ENCODE data around the gene CSNK1G1.
A peak's percentile ranks its signal among the peaks of the same experiment; 100 is the strongest.

Gene CSNK1G1

DNA sequence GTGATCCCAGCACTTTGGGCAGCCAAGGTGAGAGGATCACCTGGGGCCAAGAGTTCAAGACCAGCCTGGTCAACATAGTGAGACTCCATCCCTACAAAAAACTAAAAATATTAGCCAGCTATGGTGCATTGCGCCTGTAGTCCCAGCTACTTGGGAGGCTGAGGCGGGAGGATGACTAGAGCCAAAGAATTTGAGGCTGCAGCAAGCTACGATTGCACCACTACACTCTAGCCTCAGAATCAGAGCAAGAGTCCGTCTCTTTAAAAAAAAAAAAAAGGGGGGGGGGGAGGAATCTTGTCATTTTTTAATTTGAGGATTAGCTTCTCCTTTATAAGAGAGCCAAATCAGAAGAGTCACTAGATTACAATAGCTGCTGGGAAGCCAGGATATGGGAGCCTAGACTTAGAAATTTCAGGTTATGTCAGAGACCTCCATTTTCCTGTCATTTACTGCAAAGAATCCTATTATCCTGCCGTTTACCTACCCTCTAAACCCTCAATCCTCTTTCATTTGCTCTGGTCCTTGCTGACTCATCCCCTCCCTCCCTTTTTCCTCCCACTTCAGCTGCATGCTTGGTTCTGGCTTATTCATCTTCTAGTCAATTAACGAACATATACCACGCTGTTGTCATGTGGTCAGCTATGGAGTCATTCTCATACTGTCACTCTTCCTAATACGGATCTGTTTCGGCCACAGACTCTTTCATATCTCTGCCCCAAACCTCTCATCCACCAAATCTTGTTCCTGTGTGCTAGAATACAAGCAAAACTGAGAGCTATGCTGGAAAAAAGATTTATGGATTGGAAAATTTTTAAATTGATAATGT lies 109.4 kb downstream of the CSNK1G1 start:
- peak; percentile 90 for DNase-seq (ENCODE audit: low read depth)
- TF ChIP-seq, protein P1, sequence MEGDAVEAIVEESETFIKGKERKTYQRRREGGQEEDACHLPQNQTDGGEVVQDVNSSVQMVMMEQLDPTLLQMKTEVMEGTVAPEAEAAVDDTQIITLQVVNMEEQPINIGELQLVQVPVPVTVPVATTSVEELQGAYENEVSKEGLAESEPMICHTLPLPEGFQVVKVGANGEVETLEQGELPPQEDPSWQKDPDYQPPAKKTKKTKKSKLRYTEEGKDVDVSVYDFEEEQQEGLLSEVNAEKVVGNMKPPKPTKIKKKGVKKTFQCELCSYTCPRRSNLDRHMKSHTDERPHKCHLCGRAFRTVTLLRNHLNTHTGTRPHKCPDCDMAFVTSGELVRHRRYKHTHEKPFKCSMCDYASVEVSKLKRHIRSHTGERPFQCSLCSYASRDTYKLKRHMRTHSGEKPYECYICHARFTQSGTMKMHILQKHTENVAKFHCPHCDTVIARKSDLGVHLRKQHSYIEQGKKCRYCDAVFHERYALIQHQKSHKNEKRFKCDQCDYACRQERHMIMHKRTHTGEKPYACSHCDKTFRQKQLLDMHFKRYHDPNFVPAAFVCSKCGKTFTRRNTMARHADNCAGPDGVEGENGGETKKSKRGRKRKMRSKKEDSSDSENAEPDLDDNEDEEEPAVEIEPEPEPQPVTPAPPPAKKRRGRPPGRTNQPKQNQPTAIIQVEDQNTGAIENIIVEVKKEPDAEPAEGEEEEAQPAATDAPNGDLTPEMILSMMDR (conservative IDR thresholded peaks at IDR 0.05; ENCODE audit: low read depth, low read length), result no peak
- H3K4me3 ChIP-seq (ENCODE audit: low read depth, low read length), result peak overlapping the region; percentile 29

DNA sequence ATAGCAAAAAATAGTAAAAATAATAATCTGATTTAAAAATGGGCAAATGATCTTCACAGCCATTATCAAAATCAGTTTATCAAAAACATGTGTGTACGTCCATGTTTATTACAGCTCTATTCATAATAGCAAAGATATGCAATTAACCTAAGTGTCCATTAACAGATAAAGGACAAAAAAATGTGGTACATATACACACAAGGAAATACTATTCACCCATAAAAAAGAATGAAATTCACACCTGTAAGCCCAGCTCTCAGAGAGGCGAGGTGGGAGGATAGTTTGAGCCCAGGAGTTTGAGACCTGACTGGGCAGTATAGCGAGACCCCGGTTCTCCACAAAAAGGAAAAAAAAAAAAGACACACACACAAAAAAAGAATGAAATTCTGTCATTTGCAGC lies 110.6 kb downstream of the CSNK1G1 start:
- TF ChIP-seq, protein P1 (conservative IDR thresholded peaks at IDR 0.05; ENCODE audit: low read depth, low read length), result no peak
- H3K4me3 ChIP-seq (ENCODE audit: low read depth, low read length), result no peak overlapping the region
- DNase-seq (ENCODE audit: low read depth), result no peak

DNA sequence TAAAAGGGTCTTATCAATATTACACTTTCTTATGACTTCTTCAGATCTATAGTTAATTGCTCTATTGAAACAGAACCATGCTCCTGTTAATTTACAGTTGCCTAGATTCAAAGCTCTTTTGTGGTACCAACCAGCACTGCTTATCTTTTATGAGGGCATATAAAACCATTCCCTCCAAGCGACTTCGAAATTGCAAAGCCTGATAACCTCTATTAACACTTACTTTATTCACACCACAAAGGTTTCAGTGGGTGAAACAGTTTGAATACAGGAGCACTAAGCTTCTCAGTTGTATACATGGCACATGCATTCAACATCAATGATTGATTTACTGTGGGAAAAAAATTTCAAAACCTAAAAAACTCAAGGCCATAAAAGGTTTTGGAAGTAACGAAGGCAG lies 118.3 kb downstream of the CSNK1G1 start:
- TF ChIP-seq, protein P1 (conservative IDR thresholded peaks at IDR 0.05; ENCODE audit: low read depth, low read length), result no peak
- no peak for DNase-seq (ENCODE audit: low read depth)
- H3K4me3 ChIP-seq (ENCODE audit: low read depth, low read length), result no peak overlapping the region

DNA sequence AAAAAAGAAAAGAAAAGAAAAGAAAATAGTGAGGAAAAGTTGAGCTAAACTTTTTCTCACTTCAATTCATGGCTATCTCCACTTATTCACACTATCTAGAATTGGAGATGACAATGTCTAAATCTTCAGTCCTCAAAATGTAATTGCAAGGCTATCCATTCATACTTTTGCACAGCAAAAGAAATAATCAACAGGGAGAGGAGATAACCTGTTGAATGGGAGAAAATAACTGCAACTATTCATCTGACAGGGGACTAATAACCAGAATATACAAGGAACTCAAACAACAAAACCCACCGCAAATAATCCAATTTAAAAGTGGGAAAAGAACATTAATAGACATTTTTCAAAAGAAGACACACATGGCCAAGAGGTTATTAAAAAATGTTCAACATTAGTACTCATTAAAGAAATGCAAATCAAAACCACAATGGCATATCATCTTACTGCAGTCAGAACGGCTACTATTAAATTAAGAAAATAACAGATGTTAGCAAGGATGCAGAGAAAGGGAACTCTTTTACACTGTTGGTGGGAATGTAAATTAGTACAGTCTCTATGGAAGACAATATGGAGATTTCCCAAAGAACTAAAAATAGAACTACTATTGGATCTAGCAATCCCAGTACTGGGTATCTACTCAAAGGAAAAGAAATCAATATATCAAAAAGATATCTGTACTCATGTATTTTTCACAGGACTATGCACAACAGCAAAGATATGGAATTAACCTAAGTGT lies 119.6 kb downstream of the CSNK1G1 start:
- TF ChIP-seq, protein P1 (conservative IDR thresholded peaks at IDR 0.05; ENCODE audit: low read depth, low read length), result no peak
- no peak overlapping the region for H3K4me3 ChIP-seq (ENCODE audit: low read depth, low read length)
- DNase-seq (ENCODE audit: low read depth), result no peak

DNA sequence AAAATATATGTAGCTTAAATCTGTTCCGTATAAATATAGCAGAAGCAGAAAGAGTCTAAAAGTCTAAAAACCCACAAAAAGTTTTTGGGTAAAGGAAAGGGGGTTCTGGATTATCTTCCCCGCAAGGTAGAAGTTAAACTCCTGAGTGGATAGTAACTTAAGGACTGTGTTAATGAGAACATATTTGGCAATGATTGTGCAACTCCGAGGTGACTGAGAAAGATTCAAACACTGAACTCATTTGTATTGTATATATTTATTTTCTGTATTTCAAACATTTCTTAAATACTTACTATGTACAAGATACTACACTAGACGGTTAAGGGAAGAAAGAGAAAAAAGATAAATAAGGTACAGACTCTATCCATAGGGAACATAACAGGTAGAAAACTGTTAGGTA lies 120.4 kb downstream of the CSNK1G1 start:
- no peak overlapping the region for H3K4me3 ChIP-seq (ENCODE audit: low read depth, low read length)
- DNase-seq (ENCODE audit: low read depth), result no peak
- TF ChIP-seq, protein P1 (conservative IDR thresholded peaks at IDR 0.05; ENCODE audit: low read depth, low read length), result no peak

DNA sequence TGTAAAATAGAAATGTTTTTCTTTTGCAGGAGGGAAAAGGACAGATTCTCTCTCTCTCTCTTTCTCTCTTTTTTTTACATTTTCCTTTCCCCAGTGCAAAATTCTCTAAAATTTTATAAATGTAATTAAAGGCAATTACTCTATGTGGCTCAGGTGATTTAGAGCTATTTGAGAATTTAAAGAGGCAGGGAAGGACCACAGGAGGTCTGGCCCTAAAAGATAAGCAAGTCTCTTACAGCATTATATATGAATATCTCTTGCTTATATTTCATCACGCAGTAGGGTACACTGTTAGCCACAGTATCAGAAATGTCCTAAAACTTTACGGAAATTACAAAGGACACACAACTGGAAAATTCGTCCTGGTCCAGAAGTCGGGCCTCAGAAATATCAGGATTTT lies 122.7 kb downstream of the CSNK1G1 start:
- no peak for DNase-seq (ENCODE audit: low read depth)
- TF ChIP-seq, protein P1 (conservative IDR thresholded peaks at IDR 0.05; ENCODE audit: low read depth, low read length), result no peak
- H3K4me3 ChIP-seq (ENCODE audit: low read depth, low read length), result no peak overlapping the region

Data from choroid plexus epithelial cell (primary cell).